HEK293 (cell line): Measurements from ENCODE around the gene CEP44.
"Not testable (repeated sequence)": the region's sequence is repeated elsewhere in the genome, so short reads cannot be mapped to it uniquely, and the experiment has no call there.

Source experiments
- CTCF ChIA-PET: fragments of 350-600 bp; formaldehyde crosslinking; extraction: SDS; loops from one replicate; lab custom pipeline; 2021; ENCODE audit warnings: antibody characterized with exemption; lab: Yijun Ruan, JAX
- POLR2A ChIA-PET: fragments of 300-600 bp; formaldehyde crosslinking; extraction: SDS; loops from one replicate; lab custom pipeline; 2020; ENCODE audit warnings: antibody characterized with exemption, inconsistent platforms; lab: Yijun Ruan, JAX
- H3K27ac ChIP-seq: fragments of 200-500 bp; sonication (Bioruptor generic); 2 replicates; pipeline ENCODE4 v1.5.1; 2014; ENCODE audit warnings: low read depth, low read length, control low read depth, inconsistent platforms; ENCODE audit errors: extremely low read depth
- H3K36me3 ChIP-seq, 2 experiments: fragments of 200-500 bp in 1 of 2; sonication (Bioruptor generic) in 1 of 2; 1 replicate in 1 of 2; 2 replicates in 1 of 2; pipeline ENCODE4 v1.5.1; 2014 to 2017; ENCODE audit warnings: inconsistent platforms in 2 of 2, low read length in 2 of 2; ENCODE audit not compliant: control insufficient read depth in 2 of 2, insufficient read depth in 1 of 2
- H3K4me1 ChIP-seq: fragments of 200-500 bp; sonication (Bioruptor generic); 2 replicates; pipeline ENCODE4 v1.5.1; 2014; ENCODE audit warnings: mild to moderate bottlenecking, low read length, inconsistent platforms; ENCODE audit not compliant: control insufficient read depth, insufficient read depth
- H3K4me3 ChIP-seq: 2 replicates; pipeline ENCODE4 v1.5.1; 2011; ENCODE audit warnings: low read depth, mild to moderate bottlenecking, control low read depth, low read length, moderate library complexity
- H3K9me3 ChIP-seq: fragments of 200-500 bp; sonication (Bioruptor generic); 2 replicates; pipeline ENCODE4 v1.5.1; 2014; ENCODE audit warnings: low read depth, low read length, inconsistent platforms; ENCODE audit not compliant: control insufficient read depth, insufficient read depth
- KLF7 ChIP-seq: fragments of 450-650 bp; formaldehyde crosslinking; IDR thresholded peaks from 2 replicates; pipeline ENCODE4 v1.5.1; 2016; ENCODE audit warnings: missing biosample characterization, missing genetic modification characterization, borderline replicate concordance
- PATZ1 ChIP-seq: fragments of 450-650 bp; formaldehyde crosslinking; IDR thresholded peaks from 2 replicates; pipeline ENCODE4 v1.5.1; 2016; ENCODE audit warnings: missing biosample characterization, missing genetic modification characterization
- ZBTB8A ChIP-seq: fragments of 450-650 bp; formaldehyde crosslinking; IDR thresholded peaks from 2 replicates; pipeline ENCODE4 v1.5.1; 2016; ENCODE audit warnings: missing biosample characterization, missing genetic modification characterization
- ZFP69B ChIP-seq: fragments of 450-650 bp; formaldehyde crosslinking; IDR thresholded peaks from 2 replicates; pipeline ENCODE4 v1.5.1; 2016; ENCODE audit warnings: missing biosample characterization, missing genetic modification characterization
- ZNF133 ChIP-seq: fragments of 450-650 bp; formaldehyde crosslinking; IDR thresholded peaks from 2 replicates; pipeline ENCODE4 v1.5.1; 2016; ENCODE audit warnings: missing biosample characterization, missing genetic modification characterization
- ZNF138 ChIP-seq: fragments of 450-650 bp; formaldehyde crosslinking; IDR thresholded peaks from 2 replicates; pipeline ENCODE4 v1.5.1; 2016; ENCODE audit warnings: missing biosample characterization, missing genetic modification characterization, borderline replicate concordance
- ZNF26 ChIP-seq: fragments of 450-650 bp; formaldehyde crosslinking; IDR thresholded peaks from 2 replicates; pipeline ENCODE4 v1.5.1; 2016; ENCODE audit warnings: missing biosample characterization, missing genetic modification characterization
- ZNF335 ChIP-seq: fragments of 450-650 bp; formaldehyde crosslinking; conservative IDR thresholded peaks from 2 replicates; pipeline ENCODE4 v1.5.1; 2016; ENCODE audit warnings: missing biosample characterization, missing genetic modification characterization
- ZNF391 ChIP-seq: fragments of 450-650 bp; formaldehyde crosslinking; IDR thresholded peaks from 2 replicates; pipeline ENCODE4 v1.5.1; 2016; ENCODE audit warnings: low read depth, missing biosample characterization, missing genetic modification characterization, borderline replicate concordance
- ZNF560 ChIP-seq: fragments of 450-650 bp; formaldehyde crosslinking; IDR thresholded peaks from 2 replicates; pipeline ENCODE4 v1.5.1; 2017; ENCODE audit warnings: missing biosample characterization, missing genetic modification characterization, borderline replicate concordance
- ZNF645 ChIP-seq: fragments of 450-650 bp; formaldehyde crosslinking; IDR thresholded peaks from 2 replicates; pipeline ENCODE4; 2016; ENCODE audit warnings: missing biosample characterization, missing genetic modification characterization
- ZNF76 ChIP-seq: fragments of 450-650 bp; formaldehyde crosslinking; IDR thresholded peaks from 2 replicates; pipeline ENCODE4; 2016; ENCODE audit warnings: low read depth, missing biosample characterization, missing genetic modification characterization, borderline replicate concordance
- ZNF843 ChIP-seq: fragments of 450-650 bp; formaldehyde crosslinking; IDR thresholded peaks from 2 replicates; pipeline ENCODE4 v1.5.1; 2016; ENCODE audit warnings: missing biosample characterization, missing genetic modification characterization
- ZSCAN23 ChIP-seq: fragments of 450-650 bp; formaldehyde crosslinking; IDR thresholded peaks from 2 replicates; pipeline ENCODE4 v1.5.1; 2016; ENCODE audit warnings: missing biosample characterization, missing genetic modification characterization

CEP44 gene

GRCh38 chr4:174378951-174379350, 95.2 kb downstream of the CEP44 start (continued):
- TF ChIP-seq ZBTB8A (tag by site-specific recombination): no peak

GRCh38 chr4:174380206-174380605, 96.5 kb downstream of the CEP44 start:
- H3K4me1 ChIP-seq, CTCF ChIA-PET, H3K9me3 ChIP-seq, H3K4me3 ChIP-seq, H3K27ac ChIP-seq, H3K36me3 ChIP-seq, POLR2A ChIA-PET: not testable (repeated sequence)

GRCh38 chr4:174380699-174381439, 97.2 kb downstream of the CEP44 start:
- ChIA-PET POLR2A (no interaction called here), CTCF (interaction anchor here (0.7 kb wide), 1 partner anchor 223 kb away, joined by 3 read pairs; no protein-coding TSS in a partner anchor)
- no peaks in the 10 kb centered on the region for H3K9me3 ChIP-seq
- no peak overlapping the region for H3K27ac ChIP-seq
- no peak overlapping the region for H3K4me3 ChIP-seq
- no peaks in the 10 kb centered on the region for H3K36me3 ChIP-seq
- H3K4me1 ChIP-seq: no peaks in the 10 kb centered on the region
- no peak for TF ChIP-seq ZNF843 (tag by site-specific recombination)
- no peak for TF ChIP-seq ZNF391 (tag by site-specific recombination)
- TF ChIP-seq KLF7 (tag by site-specific recombination): no peak
- no peak for TF ChIP-seq PATZ1 (tag by site-specific recombination)
- no peak for TF ChIP-seq ZNF560
- no peak for TF ChIP-seq ZFP69B (tag by site-specific recombination)
- no peak for TF ChIP-seq ZNF26
- no peak for TF ChIP-seq ZNF645 (tag by site-specific recombination)
- TF ChIP-seq ZNF335: no peak
- TF ChIP-seq, all 188 proteins: peak for 0

GRCh38 chr4:174381440-174381800, 97.7 kb downstream of the CEP44 start:
- TF ChIP-seq ZSCAN23 (tag by site-specific recombination) (no peak), ZNF76 (no peak), ZNF138 (tag by site-specific recombination) (no peak), ZNF133 (tag by site-specific recombination) (no peak)
- Histone ChIP-seq H3K4me1 (no peaks in the 10 kb centered on the region), H3K9me3 (no peaks in the 10 kb centered on the region), H3K27ac (no peak overlapping the region), H3K4me3 (no peak overlapping the region), H3K36me3 (no peaks in the 10 kb centered on the region)
- ChIA-PET POLR2A (no interaction called here), CTCF (interaction anchor here (0.6 to 0.7 kb wide), 2 partner anchors 223 to 762 kb away, joined by 3 read pairs; no protein-coding TSS in a partner anchor)
